H1 (cell line): ENCODE results near the gene DHX29. TPM values are rescaled to one million over a fixed set of nuclear protein-coding genes. Genes with fewer than 3 reads are reported as not detected.

ENCODE experiments used
- EZH2 ChIP-seq: fragments of 200-600 bp; sonication (generic); IDR thresholded peaks from 2 replicates; pipeline ENCODE4 v1.7.1; 2012; ENCODE audit warnings: low read depth, mild to moderate bottlenecking, moderate library complexity, low read length, inconsistent platforms; ENCODE audit not compliant: severe bottlenecking
- RNF2 ChIP-seq: fragments of 200-900, 300-1000 bp; sonication (generic); IDR thresholded peaks from 2 replicates; pipeline ENCODE4 v1.7.1; 2016; ENCODE audit warnings: borderline replicate concordance, low read depth, mild to moderate bottlenecking, antibody characterized with exemption, low read length; ENCODE audit not compliant: poor library complexity, severe bottlenecking; ENCODE audit errors: missing control alignments
- TBP ChIP-seq: IDR thresholded peaks from 2 replicates; pipeline ENCODE4 v1.6.1; 2011; ENCODE audit warnings: low read depth, low read length, improper control_type of control experiment
- YY1 ChIP-seq: IDR thresholded peaks from 2 replicates; pipeline ENCODE4 v1.6.1; 2011; ENCODE audit warnings: low read depth, mild to moderate bottlenecking, low read length
- polyA plus RNA-seq, 7 experiments: library from polyadenylated mRNA; depleted of rRNA in 3 of 7; stranded (reverse) in 5 of 7; unstranded in 2 of 7; fragments of >200 nt in 5 of 7; fragments of 200-250 nt in 2 of 7; gene quantifications; 1 replicate in 5 of 7; 2 replicates in 1 of 7; 4 replicates in 1 of 7; pipeline versions ENCODE4 v1.2.1 to v1.2.3, GENCODE V29; 2011 to 2013; ENCODE audit warnings: missing spikeins in 2 of 7, mixed read lengths in 2 of 7
- total RNA-seq: library from RNA; stranded (reverse); fragmentation: NEBNext Ultra II Directional; extraction: Animal tissue kit (Norgen Biotek cat#: 25700); gene quantifications from 2 replicates; pipeline ENCODE4 v1.2.1, GENCODE V29; 2021
- TF ChIP-seq, protein P1 (sequence below): IDR thresholded peaks from 2 replicates; pipeline ENCODE4 v1.6.1; 2012; ENCODE audit warnings: inconsistent platforms
- TF ChIP-seq, protein P2 (sequence below), 3 experiments: IDR thresholded peaks; 1 replicate in 2 of 3; 2 replicates in 1 of 3; pipeline versions ENCODE4 v1.5.1 to v1.6.1; 2011; ENCODE audit warnings: low read length in 3 of 3, mild to moderate bottlenecking in 3 of 3, inconsistent platforms in 2 of 3, low read depth in 1 of 3, moderate library complexity in 1 of 3; ENCODE audit not compliant: insufficient read depth in 1 of 3; ENCODE audit errors: control extremely low read depth in 1 of 3

DHX29 gene
- total and polyA plus RNA-seq, 2 of the 8 experiments (the other 6 are each of a cell fraction or from before 2014, with no cell fraction given): 3.4 to 32.1 TPM

DNA sequence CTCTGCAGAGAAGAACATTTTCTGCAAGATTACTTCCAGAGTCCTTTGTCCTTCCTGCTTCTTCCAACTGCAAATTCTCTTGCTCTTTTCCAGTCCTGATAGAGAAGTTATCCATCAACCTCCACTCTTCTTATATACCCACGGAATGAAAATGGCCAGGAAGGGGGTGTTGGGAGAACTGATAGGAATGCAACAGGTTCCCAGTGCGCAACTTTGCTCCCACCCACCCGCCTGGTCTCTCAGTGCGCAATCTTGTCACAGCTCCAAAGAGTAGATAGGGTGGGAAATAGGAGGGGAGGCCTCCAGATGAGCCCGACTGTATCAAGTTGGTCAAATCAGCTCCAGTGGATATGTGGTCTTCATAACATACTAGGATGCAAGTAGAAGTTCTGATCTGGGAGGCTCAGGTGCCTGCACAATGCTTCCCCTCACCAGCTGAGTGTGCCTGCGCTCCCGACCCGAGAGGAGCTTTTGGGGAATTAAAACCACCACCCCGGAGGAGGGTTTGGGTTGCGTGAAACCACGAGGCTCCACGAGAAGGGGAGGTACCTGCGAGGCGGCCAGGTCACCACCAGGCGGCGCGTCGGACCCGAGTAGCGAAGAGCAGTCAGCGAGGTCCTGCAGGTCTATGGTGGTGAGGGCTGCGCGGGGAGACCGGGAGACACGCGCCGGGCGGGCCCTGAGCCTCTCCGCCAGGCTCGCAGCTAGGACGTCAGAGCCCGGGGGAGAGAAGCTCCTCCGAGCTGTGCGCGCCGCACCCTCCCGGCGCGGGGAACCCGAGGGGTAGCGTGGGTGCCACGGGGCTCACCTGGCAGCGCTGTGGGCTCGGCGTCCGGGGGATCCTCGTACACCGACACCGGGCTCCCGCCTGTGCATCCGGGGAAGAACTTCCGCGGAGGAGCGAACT lies 81.2 kb downstream of the DHX29 start (continued):
- TF ChIP-seq, protein P1, sequence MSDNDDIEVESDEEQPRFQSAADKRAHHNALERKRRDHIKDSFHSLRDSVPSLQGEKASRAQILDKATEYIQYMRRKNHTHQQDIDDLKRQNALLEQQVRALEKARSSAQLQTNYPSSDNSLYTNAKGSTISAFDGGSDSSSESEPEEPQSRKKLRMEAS: peak; percentile 84
- TF ChIP-seq EZH2 (peak; percentile 51), TBP (0 out of 2 replicates have a peak, but pooled peaks have one; percentile 16), YY1 (peak; percentile 23; the same call in 1 of the 2 replicates), RNF2 (no peak)
- TF ChIP-seq, protein P2, sequence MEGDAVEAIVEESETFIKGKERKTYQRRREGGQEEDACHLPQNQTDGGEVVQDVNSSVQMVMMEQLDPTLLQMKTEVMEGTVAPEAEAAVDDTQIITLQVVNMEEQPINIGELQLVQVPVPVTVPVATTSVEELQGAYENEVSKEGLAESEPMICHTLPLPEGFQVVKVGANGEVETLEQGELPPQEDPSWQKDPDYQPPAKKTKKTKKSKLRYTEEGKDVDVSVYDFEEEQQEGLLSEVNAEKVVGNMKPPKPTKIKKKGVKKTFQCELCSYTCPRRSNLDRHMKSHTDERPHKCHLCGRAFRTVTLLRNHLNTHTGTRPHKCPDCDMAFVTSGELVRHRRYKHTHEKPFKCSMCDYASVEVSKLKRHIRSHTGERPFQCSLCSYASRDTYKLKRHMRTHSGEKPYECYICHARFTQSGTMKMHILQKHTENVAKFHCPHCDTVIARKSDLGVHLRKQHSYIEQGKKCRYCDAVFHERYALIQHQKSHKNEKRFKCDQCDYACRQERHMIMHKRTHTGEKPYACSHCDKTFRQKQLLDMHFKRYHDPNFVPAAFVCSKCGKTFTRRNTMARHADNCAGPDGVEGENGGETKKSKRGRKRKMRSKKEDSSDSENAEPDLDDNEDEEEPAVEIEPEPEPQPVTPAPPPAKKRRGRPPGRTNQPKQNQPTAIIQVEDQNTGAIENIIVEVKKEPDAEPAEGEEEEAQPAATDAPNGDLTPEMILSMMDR (IDR thresholded peaks at IDR 0.05; ENCODE audit: control extremely low read depth in 1 of 3, insufficient read depth in 1 of 3, low read depth in 1 of 3, low read length in 3 of 3): peak in 2 of 3 experiments; percentile 75 to 92; a peak in 3 of 4 replicates
